ENCODE data around the gene ECE1. TPM values are rescaled to one million over a fixed set of nuclear protein-coding genes. Genes with fewer than 3 reads are reported as not detected.

The ECE1 gene
- total and polyA plus RNA-seq, 11 donors, result 37.3 to 140 (median 59.4) TPM

- no peaks in the 10 kb centered on the region for H3K27me3 ChIP-seq
- ATAC-seq, result no peak
- intact Hi-C loops (cut with DNase I), result loop anchor here in 2 of 10 donors (5.0 kb wide), 2 partner anchors 77 to 82 kb away; no protein-coding TSS in a partner anchor
- H3K4me3 ChIP-seq, result no peak overlapping the region
- peaks cover 17 to 97% (median 80%) of the 10 kb centered on the region in 12 donors for H3K4me1 ChIP-seq
- DNase-seq, result peak in 1 of 5 donors; percentile 23
- H3K9me3 ChIP-seq, result no peaks in the 10 kb centered on the region
- WGBS, 4 donors, result 71 to 78% (median 76%) methylated on average over 4 of the region's 4 CpGs
- no peak for TF ChIP-seq POLR2A (IDR thresholded peaks at IDR 0.05)
- TF ChIP-seq, protein P1, sequence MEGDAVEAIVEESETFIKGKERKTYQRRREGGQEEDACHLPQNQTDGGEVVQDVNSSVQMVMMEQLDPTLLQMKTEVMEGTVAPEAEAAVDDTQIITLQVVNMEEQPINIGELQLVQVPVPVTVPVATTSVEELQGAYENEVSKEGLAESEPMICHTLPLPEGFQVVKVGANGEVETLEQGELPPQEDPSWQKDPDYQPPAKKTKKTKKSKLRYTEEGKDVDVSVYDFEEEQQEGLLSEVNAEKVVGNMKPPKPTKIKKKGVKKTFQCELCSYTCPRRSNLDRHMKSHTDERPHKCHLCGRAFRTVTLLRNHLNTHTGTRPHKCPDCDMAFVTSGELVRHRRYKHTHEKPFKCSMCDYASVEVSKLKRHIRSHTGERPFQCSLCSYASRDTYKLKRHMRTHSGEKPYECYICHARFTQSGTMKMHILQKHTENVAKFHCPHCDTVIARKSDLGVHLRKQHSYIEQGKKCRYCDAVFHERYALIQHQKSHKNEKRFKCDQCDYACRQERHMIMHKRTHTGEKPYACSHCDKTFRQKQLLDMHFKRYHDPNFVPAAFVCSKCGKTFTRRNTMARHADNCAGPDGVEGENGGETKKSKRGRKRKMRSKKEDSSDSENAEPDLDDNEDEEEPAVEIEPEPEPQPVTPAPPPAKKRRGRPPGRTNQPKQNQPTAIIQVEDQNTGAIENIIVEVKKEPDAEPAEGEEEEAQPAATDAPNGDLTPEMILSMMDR (IDR thresholded peaks at IDR 0.05), result no peak
- peaks cover 0 to 46% (median 27%) of the 10 kb centered on the region in 9 donors for H3K36me3 ChIP-seq
- H3K27ac ChIP-seq, result peak overlapping the region in 7 of 12 donors; percentile 6 to 97 (median 65)
Observed at GRCh38 chr1:21264898-21265297, 25.4 kb downstream of the ECE1 start.

- intact Hi-C loops (cut with DNase I), result loop anchor here in 2 of 10 donors (5.0 kb wide), 2 partner anchors 79 to 84 kb away; no protein-coding TSS in a partner anchor
- H3K4me1 ChIP-seq, result peaks cover 17 to 85% (median 70%) of the 10 kb centered on the region in 12 donors
- DNase-seq, result peak in 2 of 5 donors; percentile 26
- peak overlapping the region; percentile 85 to 98 (median 94) for H3K27ac ChIP-seq
- no peaks in the 10 kb centered on the region for H3K27me3 ChIP-seq
- no peak overlapping the region for H3K4me3 ChIP-seq
- H3K9me3 ChIP-seq, result no peaks in the 10 kb centered on the region
- H3K36me3 ChIP-seq, result peaks cover 0 to 46% (median 28%) of the 10 kb centered on the region in 9 donors
- WGBS, 4 donors, result 85 to 94% (median 86%) methylated on average over 11 of the region's 11 CpGs
- no peak for ATAC-seq
- TF ChIP-seq POLR2A (IDR thresholded peaks at IDR 0.05), result no peak
- TF ChIP-seq, protein P1 (IDR thresholded peaks at IDR 0.05), result no peak
Observed at GRCh38 chr1:21263653-21264225, 26.5 kb downstream of the ECE1 start.

DNA sequence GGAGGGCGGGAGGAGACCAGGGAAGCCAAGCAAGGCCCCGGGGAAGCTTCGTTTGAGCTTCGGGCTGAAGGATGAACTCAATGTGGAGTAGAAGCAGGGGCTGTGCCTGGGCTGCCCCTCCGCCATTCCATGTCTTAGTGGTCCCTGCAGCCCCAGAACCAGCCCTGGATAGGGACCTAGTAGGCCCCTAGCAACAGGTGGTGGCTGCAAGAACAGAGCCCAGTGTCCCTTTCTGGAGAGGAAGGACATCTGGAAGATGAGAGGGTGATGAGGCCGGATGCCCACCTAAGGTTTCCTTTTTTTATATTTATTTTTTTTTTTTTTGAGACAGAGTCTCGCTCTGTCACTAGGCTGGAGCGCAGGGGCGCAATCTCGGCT, 27.2 kb downstream of the ECE1 start:
- Histone ChIP-seq H3K4me1 (peaks cover 17 to 78% (median 63%) of the 10 kb centered on the region in 12 donors), H3K27ac (peak overlapping the region; percentile 85 to 98 (median 94)), H3K9me3 (no peaks in the 10 kb centered on the region), H3K36me3 (peaks cover 0 to 46% (median 28%) of the 10 kb centered on the region in 9 donors), H3K4me3 (peak overlapping the region in 1 of 12 donors; percentile 7), H3K27me3 (no peaks in the 10 kb centered on the region)
- TF ChIP-seq, protein P1 (IDR thresholded peaks at IDR 0.05), result no peak
- no peak for TF ChIP-seq POLR2A (IDR thresholded peaks at IDR 0.05)
- ATAC-seq, result no peak
- peak in 1 of 5 donors; percentile 21 for DNase-seq
- 62 to 70% (median 66%) methylated on average over 10 of the region's 10 CpGs for WGBS, 4 donors
- intact Hi-C loops (cut with DNase I), result loop anchor here in 2 of 10 donors (5.0 kb wide), 2 partner anchors 79 to 84 kb away; no protein-coding TSS in a partner anchor

DNA sequence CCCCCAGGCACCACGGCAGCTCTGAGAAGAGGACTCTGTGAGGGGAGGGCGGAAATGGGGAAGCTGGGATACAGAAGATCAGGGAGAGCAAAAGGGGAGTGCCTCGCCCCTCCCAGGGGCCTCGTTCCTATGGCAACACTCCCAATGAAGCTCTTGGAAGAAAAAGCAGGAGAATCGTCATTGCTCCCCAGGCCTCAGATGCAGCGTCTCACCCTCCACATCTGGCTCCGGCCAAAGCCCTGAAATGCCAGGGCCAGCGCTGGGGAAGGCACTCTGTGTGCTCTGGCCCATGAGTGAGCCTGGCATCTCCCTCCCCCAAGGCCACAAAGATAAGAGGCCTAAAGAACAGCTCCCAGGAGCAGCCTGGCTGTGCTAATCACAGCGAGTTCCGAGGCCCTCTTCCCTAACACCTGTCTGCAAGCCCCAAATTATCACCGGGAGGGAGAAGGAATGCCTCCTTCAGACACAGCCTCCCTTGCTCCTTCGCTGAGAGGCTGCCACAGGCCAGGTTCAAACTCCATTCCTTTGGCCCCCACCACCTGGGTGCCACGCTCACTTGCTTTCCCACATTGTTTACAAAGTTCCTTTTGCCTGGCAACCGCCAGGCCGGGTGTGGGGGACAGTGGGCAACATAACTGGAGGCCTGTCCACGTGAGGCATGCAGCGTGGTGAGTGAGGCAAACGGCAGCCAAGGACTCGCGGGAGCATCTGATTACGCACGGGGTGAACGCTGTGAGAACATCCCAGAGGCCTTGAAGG, 27.8 kb downstream of the ECE1 start:
- H3K4me1 ChIP-seq, result peaks cover 17 to 73% (median 58%) of the 10 kb centered on the region in 12 donors
- H3K36me3 ChIP-seq, result peaks cover 0 to 47% (median 31%) of the 10 kb centered on the region in 9 donors
- TF ChIP-seq POLR2A (IDR thresholded peaks at IDR 0.05), result no peak
- TF ChIP-seq, protein P1 (IDR thresholded peaks at IDR 0.05), result no peak
- H3K9me3 ChIP-seq, result no peaks in the 10 kb centered on the region
- intact Hi-C loops (cut with DNase I), result loop anchor here in 2 of 10 donors (5.0 kb wide), 2 partner anchors 80 to 85 kb away; no protein-coding TSS in a partner anchor
- no peaks in the 10 kb centered on the region for H3K27me3 ChIP-seq
- H3K27ac ChIP-seq, result peak overlapping the region; percentile 85 to 98 (median 94)
- H3K4me3 ChIP-seq, result peak overlapping the region in 7 of 12 donors; percentile 6 to 41 (median 26)
- DNase-seq (peak; percentile 83 to 92 (median 86)), ATAC-seq (peak; percentile 77 to 87 (median 83))
- 7 to 25% (median 17%) methylated on average over 23 of the region's 23 CpGs for WGBS, 4 donors

Measured in heart left ventricle (tissue), 16 donors.